WTC11 (cell line): ENCODE measurements around the gene PKIG. TPM values are rescaled to one million over a fixed set of nuclear protein-coding genes. Genes with fewer than 3 reads are reported as not detected.

Experiments
- ATAC-seq: fragments of 200-7000 bp; cut with Tn5 transposase; 2 replicates; pipeline ENCODE4 v1.10.0; 2021; ENCODE audit warnings: mild to moderate bottlenecking, moderate library complexity
- CTCF ChIA-PET: fragments of 300-600 bp; sonication (Branson Sonifier 250); formaldehyde crosslinking; loops from one replicate; lab custom pipeline; 2021; ENCODE audit warnings: antibody characterized with exemption; lab: Charles Lee
- POLR2A ChIA-PET: fragments of 350-600 bp; sonication (Branson Sonifier 250); formaldehyde crosslinking; loops from one replicate; lab custom pipeline; 2021; ENCODE audit warnings: antibody characterized with exemption; lab: Charles Lee
- DNase-seq: peaks from one replicate; pipeline ENCODE4 v3.0.0; 2021; ENCODE audit warnings: low spot score
- H3K27ac Mint-ChIP-seq: 2 replicates; pipeline ENCODE4 v1.8.0; 2021; ENCODE audit warnings: mixed read lengths
- H3K27me3 Mint-ChIP-seq: 2 replicates; pipeline ENCODE4 v1.8.0; 2021; ENCODE audit warnings: low read depth, mild to moderate bottlenecking, moderate library complexity, mixed read lengths
- H3K36me3 Mint-ChIP-seq: 2 replicates; pipeline ENCODE4 v1.8.0; 2021; ENCODE audit warnings: mixed read lengths
- H3K4me1 Mint-ChIP-seq: 2 replicates; pipeline ENCODE4 v1.8.0; 2022; ENCODE audit warnings: mixed read lengths
- H3K4me3 Mint-ChIP-seq: 2 replicates; pipeline ENCODE4 v1.8.0; 2021; ENCODE audit warnings: mild to moderate bottlenecking, moderate library complexity, mixed read lengths
- H3K9me3 Mint-ChIP-seq: 2 replicates; pipeline ENCODE4 v1.8.0; 2021; ENCODE audit warnings: mixed read lengths
- CBFB ChIP-seq: sonication (generic); formaldehyde crosslinking; IDR thresholded peaks from 2 replicates; pipeline ENCODE4 v1.8.1; 2022; ENCODE audit warnings: mild to moderate bottlenecking, low read depth, missing genetic modification reagents
- CREB1 ChIP-seq: sonication (generic); formaldehyde crosslinking; IDR thresholded peaks from 2 replicates; pipeline ENCODE4 v1.8.0; 2023; ENCODE audit warnings: mild to moderate bottlenecking, missing genetic modification reagents
- ESRRA ChIP-seq: sonication (generic); formaldehyde crosslinking; IDR thresholded peaks from 2 replicates; pipeline ENCODE4 v1.8.1; 2022; ENCODE audit warnings: mild to moderate bottlenecking, missing genetic modification reagents, borderline replicate concordance
- GABPB1 ChIP-seq: sonication (generic); formaldehyde crosslinking; IDR thresholded peaks from 2 replicates; pipeline ENCODE4 v1.8.1; 2023; ENCODE audit warnings: mild to moderate bottlenecking, missing genetic modification reagents
- HMGA2 ChIP-seq: fragments of 250-450 bp; sonication (Bioruptor Pico); IDR thresholded peaks from 2 replicates; pipeline ENCODE4 v1.4.0; 2021; ENCODE audit warnings: mild to moderate bottlenecking, moderate library complexity
- IRF2 ChIP-seq: sonication (generic); formaldehyde crosslinking; IDR thresholded peaks from 2 replicates; pipeline ENCODE4 v1.8.0; 2022; ENCODE audit warnings: low read depth, missing genetic modification reagents, borderline replicate concordance
- JUN ChIP-seq: sonication (generic); formaldehyde crosslinking; IDR thresholded peaks from 2 replicates; pipeline ENCODE4 v1.8.0; 2023; ENCODE audit warnings: mild to moderate bottlenecking, missing genetic modification reagents
- MYBL2 ChIP-seq: sonication (generic); formaldehyde crosslinking; IDR thresholded peaks from 2 replicates; pipeline ENCODE4 v1.8.1; 2023; ENCODE audit warnings: mild to moderate bottlenecking, moderate library complexity, missing genetic modification reagents
- NR1H2 ChIP-seq: sonication (generic); formaldehyde crosslinking; IDR thresholded peaks from 2 replicates; pipeline ENCODE4 v1.9.0; 2021; ENCODE audit warnings: mild to moderate bottlenecking, moderate library complexity, missing genetic modification reagents
- SMAD3 ChIP-seq: sonication (generic); formaldehyde crosslinking; IDR thresholded peaks from 2 replicates; pipeline ENCODE4 v1.8.0; 2022; ENCODE audit warnings: missing genetic modification reagents, mild to moderate bottlenecking, borderline replicate concordance
- ZNF121 ChIP-seq: sonication (generic); formaldehyde crosslinking; IDR thresholded peaks from 2 replicates; pipeline ENCODE4 v1.8.0; 2023; ENCODE audit warnings: missing genetic modification reagents
- ZNF219 ChIP-seq: sonication (generic); formaldehyde crosslinking; IDR thresholded peaks from 2 replicates; pipeline ENCODE4 v1.8.0; 2023; ENCODE audit warnings: missing genetic modification reagents, mild to moderate bottlenecking, borderline replicate concordance
- ZNF232 ChIP-seq: sonication (generic); formaldehyde crosslinking; IDR thresholded peaks from 2 replicates; pipeline ENCODE4 v1.8.0; 2022; ENCODE audit warnings: mild to moderate bottlenecking, missing genetic modification reagents
- ZNF263 ChIP-seq: sonication (generic); formaldehyde crosslinking; IDR thresholded peaks from 2 replicates; pipeline ENCODE4 v1.8.1; 2022; ENCODE audit warnings: low read depth, mild to moderate bottlenecking, moderate library complexity, missing genetic modification reagents
- total RNA-seq: library from RNA; stranded (reverse); gene quantifications from 3 replicates; pipeline ENCODE4 v1.2.3, GENCODE V29; 2021
- TF ChIP-seq, protein P1 (sequence below): sonication (generic); formaldehyde crosslinking; IDR thresholded peaks from 2 replicates; pipeline ENCODE4 v1.8.0; 2023; ENCODE audit warnings: missing genetic modification reagents, mild to moderate bottlenecking, borderline replicate concordance
- TF ChIP-seq, protein P2 (sequence below): sonication (generic); formaldehyde crosslinking; IDR thresholded peaks from 2 replicates; pipeline ENCODE4 v1.8.1; 2022; ENCODE audit warnings: mild to moderate bottlenecking, missing genetic modification reagents, moderate library complexity, borderline replicate concordance
- TF ChIP-seq, protein P3 (sequence below): sonication (generic); formaldehyde crosslinking; IDR thresholded peaks from 2 replicates; pipeline ENCODE4 v1.8.1; 2023; ENCODE audit warnings: mild to moderate bottlenecking, missing genetic modification reagents, borderline replicate concordance
- TF ChIP-seq, protein P4 (sequence below): sonication (generic); formaldehyde crosslinking; conservative IDR thresholded peaks from 2 replicates; pipeline ENCODE4 v1.8.1; 2023; ENCODE audit warnings: mild to moderate bottlenecking, low read depth, missing genetic modification reagents, moderate library complexity
- TF ChIP-seq, protein P5 (sequence below): sonication (generic); formaldehyde crosslinking; IDR thresholded peaks from 2 replicates; pipeline ENCODE4 v1.8.1; 2023; ENCODE audit warnings: mild to moderate bottlenecking, moderate library complexity, missing genetic modification reagents

PKIG gene
- total RNA-seq, 1 experiment from 2014 or later: 22.7 TPM

DNA sequence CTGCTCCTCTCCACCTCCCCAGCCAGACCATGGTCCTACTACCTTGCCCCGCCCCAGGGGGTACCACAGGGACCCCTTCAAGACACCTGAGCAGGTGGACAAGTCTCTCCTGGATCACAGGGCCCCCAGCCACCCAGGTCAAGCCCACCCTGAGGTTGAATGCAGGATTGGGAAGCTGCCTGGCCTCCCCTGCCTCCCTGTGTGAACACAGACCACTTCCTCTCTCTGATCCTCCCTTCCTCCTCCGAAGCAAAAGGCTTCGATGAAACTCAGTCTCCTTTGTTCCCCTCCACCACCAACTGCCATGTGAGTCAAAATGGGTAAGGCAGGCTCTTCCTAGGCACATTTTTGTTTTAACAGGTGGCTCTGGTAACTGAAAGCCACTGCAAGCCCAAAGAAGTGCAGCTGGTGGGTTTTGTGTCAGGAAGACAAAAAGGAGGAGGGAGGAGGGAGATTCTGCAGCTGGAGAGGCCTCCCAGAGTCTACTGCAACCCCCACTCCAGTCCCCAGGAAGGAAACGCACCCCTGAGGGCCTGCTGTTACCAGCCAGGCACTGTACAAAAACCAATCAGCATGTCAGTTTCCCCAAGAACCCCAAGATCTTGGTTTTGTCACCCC lies 63.8 kb downstream of the PKIG start:
- Mint-ChIP-seq H3K27me3 (peaks cover 9% of the 10 kb centered on the region), H3K4me3 (no peak overlapping the region), H3K9me3 (no peaks in the 10 kb centered on the region), H3K4me1 (peaks cover 78% of the 10 kb centered on the region), H3K27ac (peak overlapping the region; percentile 94), H3K36me3 (0 out of 2 replicates have a peak, but pooled peaks cover 3% of the 10 kb centered on the region)
- TF ChIP-seq HMGA2 (CRISPR knock-in tag) (no peak), ZNF263 (peak; percentile 92), ZNF121 (CRISPR knock-in tag) (peak; percentile 73; the same call in 1 of the 2 replicates)
- TF ChIP-seq, protein P1, sequence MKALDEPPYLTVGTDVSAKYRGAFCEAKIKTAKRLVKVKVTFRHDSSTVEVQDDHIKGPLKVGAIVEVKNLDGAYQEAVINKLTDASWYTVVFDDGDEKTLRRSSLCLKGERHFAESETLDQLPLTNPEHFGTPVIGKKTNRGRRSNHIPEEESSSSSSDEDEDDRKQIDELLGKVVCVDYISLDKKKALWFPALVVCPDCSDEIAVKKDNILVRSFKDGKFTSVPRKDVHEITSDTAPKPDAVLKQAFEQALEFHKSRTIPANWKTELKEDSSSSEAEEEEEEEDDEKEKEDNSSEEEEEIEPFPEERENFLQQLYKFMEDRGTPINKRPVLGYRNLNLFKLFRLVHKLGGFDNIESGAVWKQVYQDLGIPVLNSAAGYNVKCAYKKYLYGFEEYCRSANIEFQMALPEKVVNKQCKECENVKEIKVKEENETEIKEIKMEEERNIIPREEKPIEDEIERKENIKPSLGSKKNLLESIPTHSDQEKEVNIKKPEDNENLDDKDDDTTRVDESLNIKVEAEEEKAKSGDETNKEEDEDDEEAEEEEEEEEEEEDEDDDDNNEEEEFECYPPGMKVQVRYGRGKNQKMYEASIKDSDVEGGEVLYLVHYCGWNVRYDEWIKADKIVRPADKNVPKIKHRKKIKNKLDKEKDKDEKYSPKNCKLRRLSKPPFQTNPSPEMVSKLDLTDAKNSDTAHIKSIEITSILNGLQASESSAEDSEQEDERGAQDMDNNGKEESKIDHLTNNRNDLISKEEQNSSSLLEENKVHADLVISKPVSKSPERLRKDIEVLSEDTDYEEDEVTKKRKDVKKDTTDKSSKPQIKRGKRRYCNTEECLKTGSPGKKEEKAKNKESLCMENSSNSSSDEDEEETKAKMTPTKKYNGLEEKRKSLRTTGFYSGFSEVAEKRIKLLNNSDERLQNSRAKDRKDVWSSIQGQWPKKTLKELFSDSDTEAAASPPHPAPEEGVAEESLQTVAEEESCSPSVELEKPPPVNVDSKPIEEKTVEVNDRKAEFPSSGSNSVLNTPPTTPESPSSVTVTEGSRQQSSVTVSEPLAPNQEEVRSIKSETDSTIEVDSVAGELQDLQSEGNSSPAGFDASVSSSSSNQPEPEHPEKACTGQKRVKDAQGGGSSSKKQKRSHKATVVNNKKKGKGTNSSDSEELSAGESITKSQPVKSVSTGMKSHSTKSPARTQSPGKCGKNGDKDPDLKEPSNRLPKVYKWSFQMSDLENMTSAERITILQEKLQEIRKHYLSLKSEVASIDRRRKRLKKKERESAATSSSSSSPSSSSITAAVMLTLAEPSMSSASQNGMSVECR (CRISPR knock-in tag): no peak
- ChIA-PET POLR2A (interaction anchor here (1.0 kb wide), 1 partner anchor 38 kb away, joined by 4 read pairs; no protein-coding TSS in a partner anchor), CTCF (interaction anchor here (1.1 kb wide), 1 partner anchor 38 kb away, joined by 4 read pairs; no protein-coding TSS in a partner anchor)
- ATAC-seq (no peak), DNase-seq (no peak)

DNA sequence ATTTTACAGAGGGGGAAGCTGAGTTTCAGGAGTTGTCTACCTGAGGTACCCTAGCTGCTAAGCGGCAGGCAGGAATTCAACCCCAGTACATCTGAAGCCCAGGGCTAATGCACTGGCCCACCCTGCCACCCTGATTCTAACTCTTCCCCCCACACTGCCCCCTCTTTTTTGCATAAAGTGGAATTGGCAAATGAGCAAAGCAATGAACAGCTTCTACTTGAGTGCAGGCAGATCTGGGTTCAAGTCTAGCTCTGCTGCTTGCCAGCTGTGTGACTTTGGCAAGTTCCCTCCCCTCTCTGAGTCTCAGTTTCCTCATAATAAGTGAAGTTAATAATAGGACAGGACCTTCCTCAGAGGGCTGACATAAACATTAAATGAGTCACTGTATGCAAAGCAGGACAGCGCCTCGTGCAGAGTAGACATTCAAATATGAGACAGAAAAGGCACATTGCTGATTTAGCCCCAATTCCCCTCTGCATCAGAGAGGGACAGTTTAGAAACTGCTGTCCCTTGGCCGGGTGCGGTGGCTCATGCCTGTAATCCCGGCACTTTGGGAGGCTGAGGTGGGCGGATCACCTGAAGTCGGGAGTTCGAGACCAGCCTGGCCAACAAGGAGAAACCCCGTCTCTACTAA lies 64.4 kb downstream of the PKIG start:
- 0 out of 2 replicates have a peak overlapping the region, but pooled peaks have one; percentile 23 for H3K27ac Mint-ChIP-seq
- no peaks in the 10 kb centered on the region for H3K36me3 Mint-ChIP-seq
- DNase-seq (no peak), ATAC-seq (no peak)
- ChIA-PET CTCF (interaction anchor here (1.1 kb wide), 1 partner anchor 37 kb away, joined by 4 read pairs; no protein-coding TSS in a partner anchor), POLR2A (interaction anchor here (0.6 to 1.0 kb wide), 2 partner anchors 37 to 402 kb away, joined by 4 read pairs; no protein-coding TSS in a partner anchor)
- H3K27me3 Mint-ChIP-seq: peaks cover 9% of the 10 kb centered on the region
- H3K4me1 Mint-ChIP-seq: peaks cover 74% of the 10 kb centered on the region
- H3K4me3 Mint-ChIP-seq: no peak overlapping the region
- H3K9me3 Mint-ChIP-seq: no peaks in the 10 kb centered on the region
- TF ChIP-seq SMAD3 (CRISPR knock-in tag) (no peak), NR1H2 (CRISPR knock-in tag) (no peak), IRF2 (CRISPR knock-in tag) (no peak), ZNF232 (no peak), JUN (CRISPR knock-in tag) (no peak), ESRRA (CRISPR knock-in tag) (no peak), CREB1 (CRISPR knock-in tag) (no peak), GABPB1 (CRISPR knock-in tag) (no peak), MYBL2 (no peak), CBFB (CRISPR knock-in tag) (no peak), ZNF219 (CRISPR knock-in tag) (no peak)
- TF ChIP-seq, protein P2, sequence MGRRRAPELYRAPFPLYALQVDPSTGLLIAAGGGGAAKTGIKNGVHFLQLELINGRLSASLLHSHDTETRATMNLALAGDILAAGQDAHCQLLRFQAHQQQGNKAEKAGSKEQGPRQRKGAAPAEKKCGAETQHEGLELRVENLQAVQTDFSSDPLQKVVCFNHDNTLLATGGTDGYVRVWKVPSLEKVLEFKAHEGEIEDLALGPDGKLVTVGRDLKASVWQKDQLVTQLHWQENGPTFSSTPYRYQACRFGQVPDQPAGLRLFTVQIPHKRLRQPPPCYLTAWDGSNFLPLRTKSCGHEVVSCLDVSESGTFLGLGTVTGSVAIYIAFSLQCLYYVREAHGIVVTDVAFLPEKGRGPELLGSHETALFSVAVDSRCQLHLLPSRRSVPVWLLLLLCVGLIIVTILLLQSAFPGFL (CRISPR knock-in tag): no peak
- TF ChIP-seq, protein P3, sequence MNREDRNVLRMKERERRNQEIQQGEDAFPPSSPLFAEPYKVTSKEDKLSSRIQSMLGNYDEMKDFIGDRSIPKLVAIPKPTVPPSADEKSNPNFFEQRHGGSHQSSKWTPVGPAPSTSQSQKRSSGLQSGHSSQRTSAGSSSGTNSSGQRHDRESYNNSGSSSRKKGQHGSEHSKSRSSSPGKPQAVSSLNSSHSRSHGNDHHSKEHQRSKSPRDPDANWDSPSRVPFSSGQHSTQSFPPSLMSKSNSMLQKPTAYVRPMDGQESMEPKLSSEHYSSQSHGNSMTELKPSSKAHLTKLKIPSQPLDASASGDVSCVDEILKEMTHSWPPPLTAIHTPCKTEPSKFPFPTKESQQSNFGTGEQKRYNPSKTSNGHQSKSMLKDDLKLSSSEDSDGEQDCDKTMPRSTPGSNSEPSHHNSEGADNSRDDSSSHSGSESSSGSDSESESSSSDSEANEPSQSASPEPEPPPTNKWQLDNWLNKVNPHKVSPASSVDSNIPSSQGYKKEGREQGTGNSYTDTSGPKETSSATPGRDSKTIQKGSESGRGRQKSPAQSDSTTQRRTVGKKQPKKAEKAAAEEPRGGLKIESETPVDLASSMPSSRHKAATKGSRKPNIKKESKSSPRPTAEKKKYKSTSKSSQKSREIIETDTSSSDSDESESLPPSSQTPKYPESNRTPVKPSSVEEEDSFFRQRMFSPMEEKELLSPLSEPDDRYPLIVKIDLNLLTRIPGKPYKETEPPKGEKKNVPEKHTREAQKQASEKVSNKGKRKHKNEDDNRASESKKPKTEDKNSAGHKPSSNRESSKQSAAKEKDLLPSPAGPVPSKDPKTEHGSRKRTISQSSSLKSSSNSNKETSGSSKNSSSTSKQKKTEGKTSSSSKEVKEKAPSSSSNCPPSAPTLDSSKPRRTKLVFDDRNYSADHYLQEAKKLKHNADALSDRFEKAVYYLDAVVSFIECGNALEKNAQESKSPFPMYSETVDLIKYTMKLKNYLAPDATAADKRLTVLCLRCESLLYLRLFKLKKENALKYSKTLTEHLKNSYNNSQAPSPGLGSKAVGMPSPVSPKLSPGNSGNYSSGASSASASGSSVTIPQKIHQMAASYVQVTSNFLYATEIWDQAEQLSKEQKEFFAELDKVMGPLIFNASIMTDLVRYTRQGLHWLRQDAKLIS: no peak
- TF ChIP-seq, protein P4, sequence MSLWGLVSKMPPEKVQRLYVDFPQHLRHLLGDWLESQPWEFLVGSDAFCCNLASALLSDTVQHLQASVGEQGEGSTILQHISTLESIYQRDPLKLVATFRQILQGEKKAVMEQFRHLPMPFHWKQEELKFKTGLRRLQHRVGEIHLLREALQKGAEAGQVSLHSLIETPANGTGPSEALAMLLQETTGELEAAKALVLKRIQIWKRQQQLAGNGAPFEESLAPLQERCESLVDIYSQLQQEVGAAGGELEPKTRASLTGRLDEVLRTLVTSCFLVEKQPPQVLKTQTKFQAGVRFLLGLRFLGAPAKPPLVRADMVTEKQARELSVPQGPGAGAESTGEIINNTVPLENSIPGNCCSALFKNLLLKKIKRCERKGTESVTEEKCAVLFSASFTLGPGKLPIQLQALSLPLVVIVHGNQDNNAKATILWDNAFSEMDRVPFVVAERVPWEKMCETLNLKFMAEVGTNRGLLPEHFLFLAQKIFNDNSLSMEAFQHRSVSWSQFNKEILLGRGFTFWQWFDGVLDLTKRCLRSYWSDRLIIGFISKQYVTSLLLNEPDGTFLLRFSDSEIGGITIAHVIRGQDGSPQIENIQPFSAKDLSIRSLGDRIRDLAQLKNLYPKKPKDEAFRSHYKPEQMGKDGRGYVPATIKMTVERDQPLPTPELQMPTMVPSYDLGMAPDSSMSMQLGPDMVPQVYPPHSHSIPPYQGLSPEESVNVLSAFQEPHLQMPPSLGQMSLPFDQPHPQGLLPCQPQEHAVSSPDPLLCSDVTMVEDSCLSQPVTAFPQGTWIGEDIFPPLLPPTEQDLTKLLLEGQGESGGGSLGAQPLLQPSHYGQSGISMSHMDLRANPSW (CRISPR knock-in tag): no peak
- TF ChIP-seq, protein P5, sequence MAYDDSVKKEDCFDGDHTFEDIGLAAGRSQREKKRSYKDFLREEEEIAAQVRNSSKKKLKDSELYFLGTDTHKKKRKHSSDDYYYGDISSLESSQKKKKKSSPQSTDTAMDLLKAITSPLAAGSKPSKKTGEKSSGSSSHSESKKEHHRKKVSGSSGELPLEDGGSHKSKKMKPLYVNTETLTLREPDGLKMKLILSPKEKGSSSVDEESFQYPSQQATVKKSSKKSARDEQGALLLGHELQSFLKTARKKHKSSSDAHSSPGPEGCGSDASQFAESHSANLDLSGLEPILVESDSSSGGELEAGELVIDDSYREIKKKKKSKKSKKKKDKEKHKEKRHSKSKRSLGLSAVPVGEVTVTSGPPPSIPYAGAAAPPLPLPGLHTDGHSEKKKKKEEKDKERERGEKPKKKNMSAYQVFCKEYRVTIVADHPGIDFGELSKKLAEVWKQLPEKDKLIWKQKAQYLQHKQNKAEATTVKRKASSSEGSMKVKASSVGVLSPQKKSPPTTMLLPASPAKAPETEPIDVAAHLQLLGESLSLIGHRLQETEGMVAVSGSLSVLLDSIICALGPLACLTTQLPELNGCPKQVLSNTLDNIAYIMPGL: no peak
